Raji (cell line): ENCODE results near the gene CLIC3.

Source experiments
- POLR2A ChIP-seq: IDR thresholded peaks from 2 replicates; pipeline ENCODE4 v1.6.1; 2011; ENCODE audit warnings: low read depth, low read length, control low read depth; ENCODE audit not compliant: insufficient read depth

Gene CLIC3

GRCh38 chr9:137025517-137025966, 29.2 kb upstream of the CLIC3 start:
- TF ChIP-seq POLR2A = 0 out of 2 replicates have a peak, but pooled peaks have one; percentile 26

GRCh38 chr9:137023583-137023991, 27.2 kb upstream of the CLIC3 start:
- no peak for TF ChIP-seq POLR2A

- TF ChIP-seq POLR2A = no peak
Measured at GRCh38 chr9:137023157-137023556, 26.8 kb upstream of the CLIC3 start.

GRCh38 chr9:137022662-137023008, 26.3 kb upstream of the CLIC3 start:
- no peak for TF ChIP-seq POLR2A

- no peak for TF ChIP-seq POLR2A
Measured at GRCh38 chr9:137021979-137022661, 25.8 kb upstream of the CLIC3 start.

- no peak for TF ChIP-seq POLR2A
Measured at GRCh38 chr9:137021568-137021978, 25.2 kb upstream of the CLIC3 start.

- TF ChIP-seq POLR2A = no peak
Measured at GRCh38 chr9:137020771-137021567, 24.6 kb upstream of the CLIC3 start.

GRCh38 chr9:137019891-137020683, 23.7 kb upstream of the CLIC3 start:
- TF ChIP-seq POLR2A = no peak

GRCh38 chr9:137018761-137019559, 22.6 kb upstream of the CLIC3 start:
- no peak for TF ChIP-seq POLR2A

- no peak for TF ChIP-seq POLR2A
Measured at GRCh38 chr9:137017791-137018497, 21.6 kb upstream of the CLIC3 start.

- no peak for TF ChIP-seq POLR2A
Measured at GRCh38 chr9:137017071-137017470, 20.7 kb upstream of the CLIC3 start.

- no peak for TF ChIP-seq POLR2A
Measured at GRCh38 chr9:137016436-137016835, 20.1 kb upstream of the CLIC3 start.

GRCh38 chr9:137015976-137016375, 19.6 kb upstream of the CLIC3 start:
- TF ChIP-seq POLR2A = no peak

- no peak for TF ChIP-seq POLR2A
Measured at GRCh38 chr9:137015540-137015930, 19.2 kb upstream of the CLIC3 start.

- no peak for TF ChIP-seq POLR2A
Measured at GRCh38 chr9:137014776-137015539, 18.6 kb upstream of the CLIC3 start.
